ENCODE data around the gene RACK1. TPM values are rescaled to one million over a fixed set of nuclear protein-coding genes. Genes with fewer than 3 reads are reported as not detected.
A peak's percentile ranks its signal among the peaks of the same experiment; 100 is the strongest.

The RACK1 gene
- total and polyA plus RNA-seq, 2 of the 4 experiments (the other 2 are of a cell fraction), result 4,263 to 9,350 TPM

GRCh38 chr5:181260720-181261319 is 17.1 kb upstream of the RACK1 start, which contains the start of gene TRIM52:
Gene TRIM52, minus strand, starts transcription at chr5:181261143. Its CDS starts 330 bp downstream, at chr5:181260813.
- peak within 1 kb of the TSS; percentile 76 for H4K91ac ChIP-seq (ENCODE audit: insufficient read depth, low read depth, low read length)
- H4K8ac ChIP-seq (ENCODE audit: low read depth in 2 of 2, low read length in 2 of 2), result peak within 1 kb of the TSS; percentile 76 to 94
- CTCF ChIA-PET, result interaction anchor here (1.3 to 1.4 kb wide), 2 partner anchors 9 to 19 kb away, joined by 3 to 5 read pairs; no protein-coding TSS in a partner anchor
- no peaks in the 10 kb centered on the region for H3K27me3 ChIP-seq (ENCODE audit: control insufficient read depth, insufficient read depth, low read length)
- peak within 1 kb of the TSS; percentile 93 for H4K5ac ChIP-seq (ENCODE audit: low read depth, low read length)
- H3K27ac ChIP-seq (ENCODE audit: insufficient read depth, low read length), result peak within 1 kb of the TSS; percentile 97
- peaks cover 29% of the 10 kb centered on the region for H4K20me1 ChIP-seq (ENCODE audit: insufficient read depth, low read length)
- H3K9me1 ChIP-seq (ENCODE audit: insufficient read depth, low read length), result peaks cover 7% of the 10 kb centered on the region
- intact Hi-C loops (cut with micrococcal nuclease) (loop anchor here (1.0 to 5.0 kb wide), 2 partner anchors 15 to 74 kb away; no protein-coding TSS in a partner anchor), dilution Hi-C loops (cut with HindIII; ENCODE audit: low sequenced_read_pairs, unreplicated experiment) (no loop called here), in situ Hi-C loops (cut with MboI; ENCODE audit: low sequenced_read_pairs) (no loop called here)
- peak within 1 kb of the TSS; percentile 79 for H3K4ac ChIP-seq (ENCODE audit: low read depth, low read length)
- H3K36me3 ChIP-seq (ENCODE audit: control insufficient read depth, insufficient read depth, low read length), result peaks cover 7% of the 10 kb centered on the region; the same call in 1 of the 2 replicates
- H2BK15ac ChIP-seq (ENCODE audit: low read depth, low read length), result no peak within 1 kb of the TSS
- H3K14ac ChIP-seq (replicated peaks; ENCODE audit: low read depth, low read length), result peak within 1 kb of the TSS; percentile 97
- H2BK20ac ChIP-seq (ENCODE audit: low read depth, low read length), result no peak within 1 kb of the TSS
- peak within 1 kb of the TSS; percentile 95 for H3K4me3 ChIP-seq (ENCODE audit: insufficient read depth, low read depth, low read length)
- peak; percentile 87 for DNase-seq
- no CpG with 5 or more reads among the region's 43 CpGs for WGBS, 2 experiments (ENCODE audit: extremely low coverage in 2 of 2, insufficient read length in 1 of 2)
- H3K56ac ChIP-seq (ENCODE audit: extremely low read depth, insufficient read depth, low read length), result peak within 1 kb of the TSS; percentile 84
- H3K79me1 ChIP-seq (ENCODE audit: low read depth in 1 of 2, low read length in 2 of 2), result peaks cover 8 to 56% of the 10 kb centered on the region in 2 experiments; a peak in 3 of 4 replicates
- POLR2A ChIA-PET (ENCODE audit: unreplicated experiment), result interaction anchor here (0.7 kb wide), 1 partner anchor 1687 kb away, joined by 3 read pairs; no protein-coding TSS in a partner anchor
- peak within 1 kb of the TSS; percentile 96 for H3K9ac ChIP-seq (ENCODE audit: low read depth, low read length)
- peaks cover 2% of the 10 kb centered on the region; the same call in 1 of the 2 replicates for H3K4me1 ChIP-seq (ENCODE audit: control insufficient read depth, insufficient read depth, low read length)
- H2AK5ac ChIP-seq (ENCODE audit: low read depth, low read length), result peak within 1 kb of the TSS; percentile 96
- peak within 1 kb of the TSS; percentile 98 for H2AK9ac ChIP-seq (replicated peaks; ENCODE audit: low read depth, low read length, poor library complexity)
- H2BK5ac ChIP-seq (ENCODE audit: low read depth, low read length, poor library complexity, severe bottlenecking), result peak within 1 kb of the TSS; percentile 91
- peak; percentile 87 for ATAC-seq (ENCODE audit: low read depth)
- H2AFZ ChIP-seq (replicated peaks; ENCODE audit: low read length, poor library complexity), result peak within 1 kb of the TSS; percentile 93
- peak within 1 kb of the TSS; percentile 98 for H3K4me2 ChIP-seq (ENCODE audit: low read depth, low read length)
- no TSS peak for BruUV-seq (replicated peaks)
- peak within 1 kb of the TSS; percentile 70; the same call in 1 of the 2 replicates for H3K18ac ChIP-seq (ENCODE audit: low read depth, low read length)
- H3K9me3 ChIP-seq (ENCODE audit: control insufficient read depth, insufficient read depth, low read length), result no peaks in the 10 kb centered on the region
- H2BK120ac ChIP-seq (ENCODE audit: low read depth, low read length), result peak within 1 kb of the TSS; percentile 40; the same call in 1 of the 2 replicates
- peak within 1 kb of the TSS; percentile 75 for H3K23ac ChIP-seq (ENCODE audit: low read depth, low read length)
- peak; percentile 72; the same call in 1 of the 2 replicates for TF ChIP-seq MAZ (IDR thresholded peaks at IDR 0.05; ENCODE audit: borderline replicate concordance, low read depth, low read length)
- TF ChIP-seq MXI1 (IDR thresholded peaks at IDR 0.05; ENCODE audit: borderline replicate concordance, low read depth, low read length), result peak; percentile 77
- no peak for TF ChIP-seq FOS (IDR thresholded peaks at IDR 0.05; ENCODE audit: low read depth, low read length)
- no peak for TF ChIP-seq SMC3 (IDR thresholded peaks at IDR 0.05; ENCODE audit: low read depth, low read length)
- no peak; the same call in 1 of the 2 replicates for TF ChIP-seq RAD21 (IDR thresholded peaks at IDR 0.05; ENCODE audit: low read length)
- TF ChIP-seq CHD1 (IDR thresholded peaks at IDR 0.05; ENCODE audit: low read depth, low read length), result no peak
- TF ChIP-seq POLR2A (IDR thresholded peaks at IDR 0.05; ENCODE audit: low read depth, low read length), result peak; percentile 77; the same call in 1 of the 2 replicates
- TF ChIP-seq NFE2L2 (IDR thresholded peaks at IDR 0.05; ENCODE audit: low read depth, low read length), result no peak
- TF ChIP-seq USF2 (IDR thresholded peaks at IDR 0.05; ENCODE audit: low read depth, low read length), result no peak
- 0 out of 2 replicates have a peak, but pooled peaks have one; percentile 1 for TF ChIP-seq CTCF (conservative IDR thresholded peaks at IDR 0.05; ENCODE audit: low read depth, low read length)
- no peak for TF ChIP-seq RCOR1 (IDR thresholded peaks at IDR 0.05; ENCODE audit: insufficient replicate concordance, low read length)
- peak; percentile 46; the same call in 1 of the 2 replicates for TF ChIP-seq BHLHE40 (IDR thresholded peaks at IDR 0.05; ENCODE audit: low read depth, low read length)
- TF ChIP-seq CEBPB (IDR thresholded peaks at IDR 0.05; ENCODE audit: low read depth, low read length), result no peak
- TF ChIP-seq MAFK (IDR thresholded peaks at IDR 0.05; ENCODE audit: low read depth, low read length), result no peak
- TF ChIP-seq RFX5 (IDR thresholded peaks at IDR 0.05; ENCODE audit: low read depth, low read length), result no peak
